DMS79 (cell line): ENCODE results near the gene JAKMIP1.
A peak's percentile ranks its signal among the peaks of the same experiment; 100 is the strongest.
"Not testable (repeated sequence)": the region's sequence is repeated elsewhere in the genome, so short reads cannot be mapped to it uniquely, and the experiment has no call there.

Experiments
- DNase-seq: peaks from one replicate; lab custom pipeline; 2025; lab: John Stamatoyannopoulos, UW

Gene JAKMIP1

GRCh38 chr4:6229095-6229494 is 28.7 kb upstream of the JAKMIP1 start:
- no peak for DNase-seq

GRCh38 chr4:6228158-6229067 is 28.1 kb upstream of the JAKMIP1 start:
- no peak for DNase-seq

GRCh38 chr4:6227412-6228157 is 27.2 kb upstream of the JAKMIP1 start:
- peak; percentile 7 for DNase-seq

- DNase-seq = no peak
Observed at GRCh38 chr4:6226506-6226905, 26.2 kb upstream of the JAKMIP1 start.

- DNase-seq = no peak
Observed at GRCh38 chr4:6225469-6225868, 25.1 kb upstream of the JAKMIP1 start.

GRCh38 chr4:6224735-6225134 is 24.4 kb upstream of the JAKMIP1 start:
- no peak for DNase-seq

- no peak for DNase-seq
Observed at GRCh38 chr4:6222761-6223292, 22.5 kb upstream of the JAKMIP1 start.

- no peak for DNase-seq
Observed at GRCh38 chr4:6221851-6222760, 21.8 kb upstream of the JAKMIP1 start.

GRCh38 chr4:6221301-6221850 is 21.0 kb upstream of the JAKMIP1 start:
- DNase-seq = no peak

- peak; percentile 15 for DNase-seq
Observed at GRCh38 chr4:6217716-6218381, 17.5 kb upstream of the JAKMIP1 start.

- no peak for DNase-seq
Observed at GRCh38 chr4:6216588-6216987, 16.2 kb upstream of the JAKMIP1 start.

- no peak for DNase-seq
Observed at GRCh38 chr4:6209921-6210320, 9.6 kb upstream of the JAKMIP1 start.

GRCh38 chr4:6209291-6209690 is 8.9 kb upstream of the JAKMIP1 start:
- DNase-seq = not testable (repeated sequence)

GRCh38 chr4:6208416-6208815 is 8.1 kb upstream of the JAKMIP1 start:
- no peak for DNase-seq

GRCh38 chr4:6207602-6208001 is 7.3 kb upstream of the JAKMIP1 start:
- no peak for DNase-seq

GRCh38 chr4:6206771-6207290 is 6.5 kb upstream of the JAKMIP1 start:
- no peak for DNase-seq

- DNase-seq = no peak
Observed at GRCh38 chr4:6205973-6206372, 5.6 kb upstream of the JAKMIP1 start.

GRCh38 chr4:6205567-6205931 is 5.2 kb upstream of the JAKMIP1 start:
- no peak for DNase-seq

GRCh38 chr4:6204871-6205566 is 4.7 kb upstream of the JAKMIP1 start:
- no peak for DNase-seq

GRCh38 chr4:6204098-6204497 is 3.7 kb upstream of the JAKMIP1 start:
- DNase-seq = no peak
